B cell (primary cell): ENCODE measurements around the gene GABRG3. TPM values are rescaled to one million over a fixed set of nuclear protein-coding genes. Genes with fewer than 3 reads are reported as not detected.

Experiments
- ATAC-seq: fragments of 200-7000 bp; cut with Tn5 transposase; one replicate; pipeline ENCODE4 v1.10.0; 2021; ENCODE audit warnings: low read depth, mild to moderate bottlenecking, moderate number of reproducible peaks, moderate library complexity
- CTCF ChIA-PET: fragments of 350-600 bp; sonication (Branson Sonifier 250); formaldehyde crosslinking; loops from one replicate; lab custom pipeline; 2021; ENCODE audit warnings: antibody characterized with exemption, inconsistent platforms; lab: Charles Lee
- POLR2A ChIA-PET: fragments of 350-600 bp; sonication (Branson Sonifier 250); formaldehyde crosslinking; loops from one replicate; lab custom pipeline; 2021; ENCODE audit warnings: antibody characterized with exemption; lab: Charles Lee
- DNase-seq: peaks from one replicate; pipeline ENCODE4 v3.0.0; 2013
- H2AFZ ChIP-seq: 2 replicates; pipeline ENCODE4 v1.6.1; 2012; ENCODE audit warnings: mild to moderate bottlenecking, low read depth, low read length; ENCODE audit not compliant: insufficient read depth, poor library complexity, severe bottlenecking
- H3K27ac ChIP-seq, 2 donors: 1 replicate in 1 of 2; 2 replicates in 1 of 2; pipeline ENCODE4 v1.5.1; 2012 to 2013; ENCODE audit warnings: low read length in 2 of 2, mild to moderate bottlenecking in 2 of 2, moderate library complexity in 1 of 2
- H3K27me3 ChIP-seq, 4 experiments: fragments of 200-600 bp in 1 of 4; sonication (generic) in 1 of 4; replicated peaks in 1 of 4; 1 replicate in 2 of 4; 2 replicates in 2 of 4; pipeline versions ENCODE4 v1.6.1 to v1.7.0; 2013 to 2016; ENCODE audit warnings: low read length in 3 of 4, mild to moderate bottlenecking in 2 of 4, mixed read lengths in 1 of 4, moderate library complexity in 1 of 4; ENCODE audit not compliant: insufficient read depth in 4 of 4, control insufficient read depth in 3 of 4; ENCODE audit errors: control extremely low read depth in 1 of 4
- H3K36me3 ChIP-seq, 2 experiments: replicated peaks in 1 of 2; 1 replicate in 1 of 2; 2 replicates in 1 of 2; pipeline versions ENCODE4 v1.6.1 to v1.7.1; 2013; ENCODE audit warnings: low read length in 1 of 2; ENCODE audit not compliant: insufficient read depth in 2 of 2, control insufficient read depth in 1 of 2; ENCODE audit errors: control extremely low read depth in 1 of 2, extremely low read depth in 1 of 2
- H3K4me1 ChIP-seq, 2 donors: fragments of 200-600 bp in 1 of 2; sonication (generic) in 1 of 2; 1 replicate in 1 of 2; 2 replicates in 1 of 2; pipeline versions ENCODE4 v1.5.1 to v1.6.1; 2013 to 2017; ENCODE audit warnings: low read length in 2 of 2; ENCODE audit not compliant: control insufficient read depth in 2 of 2, insufficient read depth in 2 of 2
- H3K4me2 ChIP-seq: replicated peaks from 2 replicates; pipeline ENCODE3; 2012; ENCODE audit warnings: mild to moderate bottlenecking, low read depth, low read length; ENCODE audit not compliant: poor library complexity, severe bottlenecking
- H3K4me3 ChIP-seq, 5 experiments: fragments of 200-600 bp in 1 of 5; sonication (generic) in 1 of 5; 1 replicate in 3 of 5; 2 replicates in 2 of 5; pipeline versions ENCODE4 v1.5.1 to v1.7.0; 2011 to 2016; ENCODE audit warnings: low read length in 4 of 5, mild to moderate bottlenecking in 4 of 5, low read depth in 2 of 5, control low read depth in 1 of 5, moderate library complexity in 1 of 5; ENCODE audit not compliant: insufficient read depth in 1 of 5; ENCODE audit errors: control extremely low read depth in 1 of 5, extremely low read depth in 1 of 5
- H3K79me2 ChIP-seq: fragments of 200-600 bp; sonication (generic); one replicate; pipeline ENCODE4 v1.6.0; 2016; ENCODE audit warnings: low read length; ENCODE audit not compliant: control insufficient read depth, insufficient read depth
- H3K9ac ChIP-seq: fragments of 200-600 bp; sonication (generic); 2 replicates; pipeline ENCODE4 v1.6.1; 2017; ENCODE audit warnings: mild to moderate bottlenecking, low read length, moderate library complexity
- H3K9me3 ChIP-seq, 3 donors: one replicate each; pipeline versions ENCODE4 v1.6.1 to v1.7.1; 2013; ENCODE audit warnings: low read length in 2 of 3; ENCODE audit not compliant: control insufficient read depth in 2 of 3, insufficient read depth in 1 of 3; ENCODE audit errors: control extremely low read depth in 1 of 3
- H4K20me1 ChIP-seq: 2 replicates; pipeline ENCODE4 v1.6.0; 2012; ENCODE audit warnings: mild to moderate bottlenecking, low read length; ENCODE audit not compliant: insufficient read depth, control insufficient read depth, poor library complexity, severe bottlenecking
- H3K27ac Mint-ChIP-seq: one replicate; pipeline ENCODE4 v1.8.0; 2021; ENCODE audit warnings: mixed read lengths
- H3K27me3 Mint-ChIP-seq: one replicate; pipeline ENCODE4 v1.8.0; 2021; ENCODE audit warnings: mixed read lengths
- H3K4me1 Mint-ChIP-seq: one replicate; pipeline ENCODE4 v1.8.0; 2021; ENCODE audit warnings: mixed read lengths
- H3K4me3 Mint-ChIP-seq: one replicate; pipeline ENCODE4 v1.8.0; 2021; ENCODE audit warnings: mixed read lengths
- H3K9me3 Mint-ChIP-seq: one replicate; pipeline ENCODE4 v1.8.0; 2022; ENCODE audit warnings: mixed read lengths; ENCODE audit not compliant: insufficient read depth
- CTCF ChIP-seq: fragments of 200-600 bp; IDR thresholded peaks from one replicate; pipeline ENCODE4 v1.8.0; 2022; ENCODE audit warnings: antibody characterized with exemption, mild to moderate bottlenecking
- EZH2 ChIP-seq: IDR thresholded peaks from 2 replicates; pipeline ENCODE4 v1.6.1; 2012; ENCODE audit warnings: borderline replicate concordance, low read depth, mild to moderate bottlenecking, moderate library complexity, low read length; ENCODE audit not compliant: insufficient read depth, poor library complexity, severe bottlenecking
- WGBS: methylation state at CpG from one replicate; pipeline ENCODE4 v1.1.5; 2013; ENCODE audit warnings: missing lambda C conversion rate; ENCODE audit not compliant: insufficient coverage; 5-methylcytosine and 5-hydroxymethylcytosine counted together
- intact Hi-C: fragments of 100-400 bp; cut with micrococcal nuclease; formaldehyde crosslinking; loops from one replicate; pipeline ENCODE4 v1.10.0; 2022
- polyA plus RNA-seq: library from polyadenylated mRNA; depleted of rRNA; stranded (reverse); fragments of >200 nt; gene quantifications from 2 replicates; pipeline ENCODE4 v1.2.3, GENCODE V29; 2012
- total RNA-seq, 2 donors: library from RNA; stranded (reverse); fragments of 120-200 nt in 1 of 2; gene quantifications; 1 replicate in 1 of 2; 2 replicates in 1 of 2; pipeline versions ENCODE4 v1.2.3 to v1.2.4, GENCODE V29; 2013 to 2022

Gene GABRG3
- total and polyA plus RNA-seq, 2 donors (not counting 1 experiment from before 2014, with no cell fraction given), result not detected

DNA sequence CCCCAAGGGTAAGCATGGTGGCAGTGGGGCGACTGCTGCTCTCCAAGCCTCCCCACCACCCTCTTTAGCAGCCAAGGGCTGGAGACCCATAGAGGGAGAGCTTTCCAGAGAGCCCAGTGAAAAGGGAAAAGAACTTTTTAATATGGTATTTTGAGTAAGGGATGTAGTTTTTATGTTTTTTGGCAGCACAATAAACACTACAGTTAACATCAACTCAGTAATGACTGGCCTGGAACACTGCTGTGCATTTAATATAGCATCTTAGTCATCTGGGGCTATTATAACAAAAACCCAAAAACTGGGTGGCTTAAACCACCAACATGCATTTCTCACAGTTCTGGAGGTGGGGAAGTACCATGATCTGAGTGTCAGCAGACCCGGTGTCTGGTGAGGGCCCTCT lies 495.8 kb downstream of the GABRG3 start:
- no peak for ATAC-seq
- no peaks in the 10 kb centered on the region for H3K27me3 Mint-ChIP-seq

GRCh38 chr15:27468151-27468591 lies 497.2 kb downstream of the GABRG3 start:
- ATAC-seq (no peak), DNase-seq (no peak)
- 10% methylated on average over 1 of the region's 3 CpGs for WGBS
- H3K4me2 ChIP-seq, result no peak overlapping the region
- H3K27ac Mint-ChIP-seq, result no peak overlapping the region
- H3K9me3 ChIP-seq, result peaks cover 0 to 5% (median 0%) of the 10 kb centered on the region in 3 donors
- H3K9ac ChIP-seq, result no peak overlapping the region
- no peaks in the 10 kb centered on the region for H3K4me1 ChIP-seq
- peaks cover 3% of the 10 kb centered on the region for H3K9me3 Mint-ChIP-seq
- no peaks in the 10 kb centered on the region for H3K27me3 ChIP-seq
- no peaks in the 10 kb centered on the region for H4K20me1 ChIP-seq
- intact Hi-C loops, result no loop called here
- TF ChIP-seq EZH2 (no peak), CTCF (no peak)
- no peak overlapping the region for H2AFZ ChIP-seq
- H3K27ac ChIP-seq, result no peak overlapping the region
- H3K4me3 ChIP-seq, result no peak overlapping the region
- no peaks in the 10 kb centered on the region for H3K79me2 ChIP-seq
- no peaks in the 10 kb centered on the region for H3K4me1 Mint-ChIP-seq
- ChIA-PET POLR2A (no interaction called here), CTCF (no interaction called here)
- no peak overlapping the region for H3K4me3 Mint-ChIP-seq
- H3K27me3 Mint-ChIP-seq, result no peaks in the 10 kb centered on the region
- H3K36me3 ChIP-seq, result no peaks in the 10 kb centered on the region

More for the DNA sequence above, 495.8 kb downstream of the GABRG3 start:
- H3K4me1 Mint-ChIP-seq, result no peaks in the 10 kb centered on the region
- intact Hi-C loops, result no loop called here
- no peak for TF ChIP-seq EZH2
- no peak for TF ChIP-seq CTCF
- Histone ChIP-seq H3K79me2 (no peaks in the 10 kb centered on the region), H3K36me3 (no peaks in the 10 kb centered on the region), H2AFZ (no peak overlapping the region), H3K27ac (no peak overlapping the region), H3K27me3 (no peaks in the 10 kb centered on the region), H3K9ac (no peak overlapping the region), H3K4me3 (no peak overlapping the region), H4K20me1 (no peaks in the 10 kb centered on the region), H3K4me2 (no peak overlapping the region), H3K4me1 (no peaks in the 10 kb centered on the region), H3K9me3 (peaks cover 0 to 5% (median 0%) of the 10 kb centered on the region in 3 donors)
- H3K27ac Mint-ChIP-seq, result no peak overlapping the region
- 50% methylated on average over 1 of the region's 2 CpGs for WGBS
- H3K4me3 Mint-ChIP-seq, result no peak overlapping the region
- no peak for DNase-seq
- POLR2A ChIA-PET, result no interaction called here
- peaks cover 5% of the 10 kb centered on the region for H3K9me3 Mint-ChIP-seq
- CTCF ChIA-PET, result no interaction called here
